Stimulated activated CD4-positive, alpha-beta T cell treated with anti-CD3 and anti-CD28 coated beads, TNF-alpha, amount 100 ng/mL, for 1 hour (primary cell): ENCODE results near the gene NEK11.
A peak's percentile ranks its signal among the peaks of the same experiment; 100 is the strongest.
"Not testable (repeated sequence)": the region's sequence is repeated elsewhere in the genome, so short reads cannot be mapped to it uniquely, and the experiment has no call there.

Source experiments
- DNase-seq, 3 donors: peaks; one replicate each; pipeline ENCODE4 v3.0.0-alpha.2; 2020; ENCODE audit warnings: low read depth in 3 of 3, low spot score in 1 of 3

Gene NEK11

GRCh38 chr3:131353016-131353877 is 326.6 kb downstream of the NEK11 start:
- DNase-seq = no peak

DNA sequence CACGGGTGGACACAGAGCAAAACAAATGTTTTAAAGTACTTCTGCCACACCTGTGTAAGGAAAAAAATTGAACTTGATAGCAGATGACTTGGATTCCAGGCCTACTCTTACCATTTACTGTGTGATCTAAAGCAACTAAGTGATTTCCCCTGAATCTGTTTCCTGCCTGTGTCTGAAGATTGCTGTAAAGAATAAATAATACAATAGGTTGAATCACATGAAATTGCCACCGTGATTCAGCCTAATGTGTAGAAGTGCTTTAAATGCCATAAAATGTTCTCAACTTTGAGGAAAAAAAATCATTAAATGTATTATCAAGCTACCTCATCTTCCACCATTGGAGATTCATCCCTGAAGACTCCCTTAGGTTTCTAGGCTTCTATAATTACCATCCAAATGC is 327.3 kb downstream of the NEK11 start:
- DNase-seq = no peak

DNA sequence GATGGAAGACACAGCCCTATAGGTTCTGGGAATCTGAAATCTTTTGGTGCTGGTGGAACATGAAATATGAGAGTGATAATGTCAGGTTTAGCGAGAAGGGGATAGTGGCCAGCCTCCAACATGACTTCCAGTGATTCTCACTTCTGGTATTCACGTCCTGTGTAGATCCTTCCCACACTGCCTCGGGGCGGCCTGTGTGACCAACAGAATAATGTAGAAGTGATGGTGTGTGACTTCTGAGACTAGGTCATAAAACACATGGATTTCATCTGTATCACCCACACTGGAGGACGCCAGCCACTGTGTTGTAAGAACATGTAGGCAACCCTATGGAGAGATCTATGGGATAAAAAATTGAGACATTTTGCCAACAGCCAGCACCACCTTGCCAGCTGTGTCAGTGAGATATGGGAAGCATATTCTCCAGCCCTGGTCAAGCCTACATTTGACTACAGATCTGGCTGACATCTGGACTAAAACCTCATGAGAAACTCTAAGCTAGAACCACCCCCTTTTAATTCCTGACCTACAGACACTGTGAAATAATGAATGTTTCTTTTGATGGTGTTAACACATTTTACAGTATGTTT is 329.4 kb downstream of the NEK11 start:
- DNase-seq = no peak

DNA sequence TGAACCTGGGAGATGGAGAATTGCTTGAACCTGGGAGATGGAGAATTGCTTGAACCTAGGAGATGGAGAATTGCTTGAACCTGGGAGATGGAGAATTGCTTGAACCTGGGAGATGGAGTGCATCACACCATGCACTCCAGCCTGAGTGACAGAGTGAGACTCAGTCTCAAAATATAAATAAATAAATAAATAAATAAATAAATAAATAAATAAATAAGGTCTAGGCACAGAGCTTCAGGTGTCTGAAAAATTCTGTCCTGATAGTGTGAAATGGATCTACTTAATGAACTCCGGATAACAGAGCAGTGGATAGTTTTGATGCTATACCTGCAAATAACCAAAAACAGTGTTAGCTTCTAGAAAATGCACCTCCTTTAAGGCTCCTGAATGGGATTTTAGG is 330.6 kb downstream of the NEK11 start:
- no peak for DNase-seq

GRCh38 chr3:131360191-131360755 is 333.6 kb downstream of the NEK11 start:
- no peak for DNase-seq

DNA sequence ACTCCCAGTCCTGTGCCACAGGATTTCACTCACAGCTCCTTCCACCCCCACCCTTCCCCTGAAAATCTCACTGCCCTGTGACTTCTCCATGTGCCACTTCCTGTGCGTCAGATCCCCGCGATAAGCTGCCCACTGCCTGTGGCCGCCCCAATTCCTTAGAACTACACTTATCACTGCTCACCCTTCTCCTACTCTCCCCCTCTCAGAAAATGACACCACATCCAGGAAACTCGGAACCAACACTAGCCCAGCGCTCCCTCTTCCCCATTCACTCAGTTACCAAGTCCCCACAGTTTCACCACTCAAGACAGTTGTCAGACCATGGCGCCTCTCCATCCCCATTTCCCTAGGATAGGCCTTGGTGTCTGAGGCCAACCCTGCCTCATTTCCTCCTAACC is 334.4 kb downstream of the NEK11 start:
- DNase-seq = not testable (repeated sequence)

DNA sequence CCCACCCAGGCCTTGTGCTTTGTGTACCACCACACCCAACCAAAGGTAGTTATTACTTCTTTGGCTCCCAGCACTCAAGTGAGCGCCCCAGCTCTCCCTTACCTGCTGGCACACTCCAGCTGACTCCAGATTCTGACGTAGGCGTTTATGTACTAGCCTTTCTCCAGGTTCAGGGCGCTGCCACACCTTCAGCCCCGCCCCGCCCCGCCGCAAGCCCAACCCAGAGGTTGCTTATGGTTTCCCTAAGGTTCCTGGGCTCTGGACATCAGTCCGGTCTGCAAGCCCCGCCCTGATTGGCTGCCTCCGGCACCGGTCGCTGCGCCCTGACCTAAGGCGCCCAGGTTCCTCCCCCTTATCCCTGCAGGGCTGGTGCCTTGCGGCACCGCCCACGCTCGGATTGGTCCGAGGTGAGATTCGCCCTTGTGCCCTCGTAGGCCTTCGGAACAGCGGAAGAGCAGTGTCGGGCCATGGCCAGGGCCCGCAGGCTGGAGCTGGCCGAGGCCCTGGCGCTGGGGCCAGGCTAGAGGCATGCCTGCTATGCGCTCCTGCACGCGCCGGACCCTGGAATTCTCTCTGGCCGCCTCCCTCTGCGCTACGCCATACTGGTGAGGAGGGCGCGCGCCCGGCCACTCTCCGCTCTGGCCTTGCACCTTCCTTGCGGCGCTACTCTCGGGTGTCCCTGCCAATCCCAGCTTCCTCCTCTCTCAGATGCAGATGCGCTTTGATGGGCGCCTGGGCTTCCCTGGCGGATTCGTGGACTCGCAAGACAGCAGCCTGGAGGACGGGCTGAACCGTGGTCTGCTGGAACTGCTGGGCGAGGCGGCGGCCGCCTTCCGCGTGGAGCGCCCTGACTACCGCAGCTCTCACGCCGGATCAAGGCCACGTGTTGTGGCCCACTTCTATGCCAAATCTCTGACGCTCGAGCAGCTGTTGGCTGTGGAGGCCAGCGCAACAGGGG is 335.1 kb downstream of the NEK11 start:
- DNase-seq = no peak

GRCh38 chr3:131363275-131363674 is 336.6 kb downstream of the NEK11 start:
- DNase-seq = no peak

DNA sequence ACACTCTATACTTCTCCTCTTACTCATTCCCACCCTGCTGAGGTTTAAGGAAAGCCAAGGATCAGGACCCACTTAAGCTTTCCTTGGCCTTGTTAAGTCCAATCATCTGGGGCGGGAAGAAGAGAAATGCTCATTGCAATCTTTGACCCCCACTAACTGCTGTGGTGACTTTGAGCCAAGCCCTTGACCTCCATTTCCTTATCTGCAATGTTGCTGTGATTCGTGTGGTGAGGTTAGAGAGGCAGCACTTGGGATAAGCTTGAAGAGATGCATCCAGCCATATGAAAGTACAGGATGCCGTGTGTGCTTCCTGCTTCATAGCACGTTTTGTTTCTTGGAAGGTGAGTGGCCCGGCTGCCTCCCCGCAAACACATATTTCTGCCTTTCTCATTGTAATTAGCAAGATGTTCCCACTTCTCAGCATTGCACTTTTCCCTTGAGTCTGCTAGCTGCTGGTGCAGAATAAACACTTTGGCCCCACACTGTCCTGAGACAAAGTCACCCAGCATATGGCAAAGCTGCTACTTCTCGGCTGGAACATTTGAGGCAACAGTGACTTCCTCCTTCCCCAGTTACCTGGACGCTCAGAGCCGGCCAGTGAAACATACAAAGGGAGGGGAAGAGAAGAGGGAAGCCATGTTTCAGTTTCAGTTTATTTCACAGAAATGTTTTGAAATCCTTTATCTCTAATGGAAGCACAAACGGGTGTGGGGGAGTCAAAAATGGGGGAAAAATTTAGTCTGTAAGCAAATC is 344.4 kb downstream of the NEK11 start:
- no peak for DNase-seq

DNA sequence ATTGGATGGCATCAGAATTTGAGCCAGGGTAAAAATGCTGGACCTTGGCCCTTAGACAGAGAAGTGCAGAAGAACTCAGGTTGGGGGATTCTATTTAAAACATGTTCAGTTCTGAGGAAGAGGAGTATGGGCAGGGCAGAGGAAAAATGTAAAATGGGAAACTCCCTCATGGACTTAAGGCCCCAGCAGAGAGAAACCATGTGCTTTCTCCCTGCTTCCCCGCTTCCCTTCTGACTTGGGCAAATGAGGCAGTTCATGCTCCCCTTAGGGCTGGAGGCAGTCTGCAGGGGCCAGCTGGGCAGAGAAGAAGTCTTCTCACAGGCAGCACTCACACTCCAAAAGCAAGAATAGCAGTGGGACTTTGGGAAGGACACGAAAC is 345.0 kb downstream of the NEK11 start:
- DNase-seq = no peak

GRCh38 chr3:131374741-131375140 is 348.1 kb downstream of the NEK11 start:
- DNase-seq = no peak

- DNase-seq = not testable (repeated sequence)
Measured at GRCh38 chr3:131380821-131381444, 354.3 kb downstream of the NEK11 start.

- peak; percentile 86 to 92 (median 87) for DNase-seq
Measured at GRCh38 chr3:131381445-131382291, 355.0 kb downstream of the NEK11 start, which contains the start of gene NUDT16. Gene NUDT16 (plus strand): TSS chr3:131381774. CDS start chr3:131381805, 31 bp downstream.

DNA sequence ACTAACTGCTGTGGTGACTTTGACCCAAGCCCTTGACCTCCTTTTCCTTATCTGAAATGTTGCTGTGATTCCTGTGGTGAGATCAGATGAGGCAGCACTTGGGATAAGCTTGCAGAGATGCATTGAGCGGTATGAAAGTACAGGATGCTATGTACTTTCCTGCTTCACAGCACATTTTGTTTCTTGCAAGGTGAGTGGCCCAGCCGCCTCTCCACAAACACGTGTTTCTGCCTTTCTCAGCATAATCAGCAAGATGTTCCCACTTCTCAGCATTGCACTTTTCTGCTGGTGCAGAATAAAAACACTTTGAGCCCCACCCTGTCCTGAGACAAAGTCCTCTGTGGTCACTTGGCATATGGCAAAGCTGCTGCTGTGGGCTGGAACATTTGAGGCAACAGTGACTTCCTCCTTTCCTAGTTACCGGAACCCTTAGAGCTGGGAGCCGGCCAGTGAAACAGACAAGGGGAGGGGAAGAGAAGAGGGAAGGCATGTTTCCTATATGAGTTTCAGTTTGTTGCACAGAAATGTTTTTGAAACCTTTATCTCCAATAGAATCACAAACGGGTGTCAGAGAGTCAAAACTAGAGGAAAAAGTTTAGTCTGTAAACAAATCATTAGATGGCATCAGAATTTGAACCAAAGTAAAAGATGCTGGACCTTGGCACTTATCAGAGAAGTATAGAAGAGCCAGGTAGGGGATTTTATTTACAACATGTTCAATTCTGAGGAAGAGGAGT is 359.9 kb downstream of the NEK11 start:
- DNase-seq = no peak

DNA sequence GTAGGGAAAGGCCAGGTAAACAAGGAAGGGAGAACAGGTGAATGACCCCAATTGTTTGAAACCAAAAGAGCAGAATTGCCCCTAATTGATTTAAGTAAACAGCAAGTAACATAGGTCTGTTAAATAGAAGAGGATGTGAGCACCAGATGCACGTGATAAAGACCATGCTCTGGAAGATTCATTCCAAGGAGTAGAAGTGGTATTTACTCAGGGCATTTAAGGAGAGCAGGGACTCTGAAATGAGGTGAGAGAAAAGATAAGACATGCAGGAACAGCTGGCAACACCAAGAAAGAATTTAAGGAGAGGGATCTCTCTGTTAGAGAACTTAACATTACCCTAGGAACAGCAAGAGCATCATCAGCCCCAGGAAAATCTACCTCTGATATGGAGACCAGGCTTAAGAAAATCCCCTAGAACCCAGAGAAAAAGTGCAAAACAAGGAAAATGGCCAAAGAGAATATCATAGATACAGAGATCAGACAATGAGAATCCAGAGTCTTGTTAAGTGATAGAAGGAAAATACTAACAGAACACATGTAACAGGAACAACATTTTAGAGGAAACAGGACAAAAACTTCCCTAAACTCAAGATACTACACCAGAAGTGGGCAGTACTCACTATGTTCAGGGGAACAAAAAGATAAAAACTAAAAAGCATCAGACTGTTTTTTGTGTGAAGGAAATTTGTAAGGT is 361.3 kb downstream of the NEK11 start:
- DNase-seq = no peak

GRCh38 chr3:131388490-131388799 is 361.8 kb downstream of the NEK11 start:
- no peak for DNase-seq

- no peak for DNase-seq
Measured at GRCh38 chr3:131390331-131390730, 363.7 kb downstream of the NEK11 start.

DNA sequence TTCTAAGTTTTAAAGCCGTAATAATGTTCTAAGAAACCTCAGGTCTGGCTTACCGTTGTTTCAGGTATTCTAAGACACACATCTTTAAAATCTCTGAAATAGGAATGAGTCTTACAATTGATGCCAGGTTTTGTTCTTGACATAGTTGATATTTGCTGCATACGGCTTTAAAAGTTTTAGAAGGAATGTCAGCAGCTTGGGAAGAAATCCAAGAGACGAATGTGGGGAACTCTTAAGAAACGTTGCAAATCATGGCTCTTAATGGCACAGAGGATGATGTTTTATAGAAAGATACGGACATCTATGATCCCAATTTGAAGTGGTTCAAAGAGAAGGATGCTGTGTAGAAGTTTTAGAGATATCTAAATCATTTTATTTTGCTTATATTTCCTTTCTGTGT is 366.4 kb downstream of the NEK11 start:
- no peak for DNase-seq
